OCI-M1 (cell line): ENCODE results near the gene ZNF138.
"Not testable (repeated sequence)": the region's sequence is repeated elsewhere in the genome, so short reads cannot be mapped to it uniquely, and the experiment has no call there.

ENCODE experiments used
- DNase-seq: peaks from one replicate; lab custom pipeline; 2025; lab: John Stamatoyannopoulos, UW

ZNF138 gene

DNA sequence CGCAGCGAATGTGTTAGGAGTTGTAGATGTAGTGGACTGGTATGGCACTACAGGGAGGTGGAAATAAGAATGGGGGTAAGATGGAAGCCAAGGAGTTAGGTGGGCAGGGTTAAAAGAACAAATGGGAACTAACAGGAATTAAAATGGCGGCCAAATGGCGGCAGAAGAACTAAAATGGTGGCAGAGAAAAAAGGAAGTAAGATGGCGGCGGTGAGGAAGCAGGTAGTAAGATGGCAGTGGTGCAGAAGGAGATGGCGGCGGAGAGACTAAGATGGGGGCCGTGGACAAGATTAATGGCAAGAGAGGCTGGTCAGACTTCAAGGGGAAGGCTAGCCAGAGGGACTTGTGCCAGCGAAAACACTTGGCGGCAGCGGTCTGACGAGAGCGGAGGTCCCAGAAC, 44.5 kb downstream of the ZNF138 start:
- no peak for DNase-seq

DNA sequence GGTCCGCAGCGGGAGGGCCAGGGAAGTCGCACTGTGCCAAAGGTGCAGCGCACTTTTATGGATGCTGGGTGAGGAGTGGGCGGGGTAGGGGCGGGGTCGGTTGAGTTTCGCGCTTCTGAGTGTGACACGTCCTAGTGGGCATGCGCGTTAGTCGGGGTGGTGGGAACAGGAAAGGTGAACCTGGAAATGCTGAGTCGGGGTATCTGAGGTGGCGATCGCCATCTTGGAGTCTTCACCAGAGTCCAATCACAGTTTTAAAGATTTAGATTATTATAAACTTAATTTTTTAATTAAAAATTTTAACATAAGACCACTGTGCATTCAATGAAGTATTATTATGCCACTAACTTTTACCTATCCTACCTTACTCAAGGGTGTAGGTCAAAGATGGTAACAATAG, 45.7 kb downstream of the ZNF138 start:
- DNase-seq, result no peak

DNA sequence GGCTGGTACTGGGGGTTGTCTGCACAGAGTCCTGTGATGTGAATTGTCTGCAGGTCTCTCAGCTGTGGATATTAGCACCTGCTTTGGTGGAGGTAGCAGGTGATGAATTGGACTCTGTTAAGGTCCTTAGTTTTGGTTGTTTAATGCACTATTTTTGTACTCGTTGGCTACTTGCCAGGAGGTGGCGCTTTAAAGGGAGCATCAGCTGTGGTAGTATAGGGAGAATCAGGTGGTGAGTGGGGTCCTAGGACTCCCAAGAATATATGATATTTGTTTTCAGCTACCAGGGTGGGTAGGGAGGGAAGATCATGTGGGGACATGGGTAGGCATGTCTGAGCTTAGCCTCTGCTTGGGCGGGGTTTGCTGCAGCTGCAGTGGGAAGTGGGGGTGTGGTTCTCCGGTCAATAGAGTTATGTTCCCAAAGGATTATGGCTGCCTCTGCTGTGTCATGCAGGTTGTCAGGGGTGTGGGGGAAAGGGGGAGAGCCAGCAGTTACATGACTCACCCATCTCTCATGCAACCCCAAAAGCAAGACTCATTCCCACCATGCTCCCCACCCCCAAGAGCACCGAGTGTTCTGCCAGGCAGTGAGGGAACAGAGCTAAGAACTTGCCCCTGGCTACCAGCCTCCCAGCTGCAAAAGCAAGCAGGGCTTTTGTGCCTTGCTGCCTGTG, 55.2 kb downstream of the ZNF138 start:
- peak; percentile 48 for DNase-seq

DNA sequence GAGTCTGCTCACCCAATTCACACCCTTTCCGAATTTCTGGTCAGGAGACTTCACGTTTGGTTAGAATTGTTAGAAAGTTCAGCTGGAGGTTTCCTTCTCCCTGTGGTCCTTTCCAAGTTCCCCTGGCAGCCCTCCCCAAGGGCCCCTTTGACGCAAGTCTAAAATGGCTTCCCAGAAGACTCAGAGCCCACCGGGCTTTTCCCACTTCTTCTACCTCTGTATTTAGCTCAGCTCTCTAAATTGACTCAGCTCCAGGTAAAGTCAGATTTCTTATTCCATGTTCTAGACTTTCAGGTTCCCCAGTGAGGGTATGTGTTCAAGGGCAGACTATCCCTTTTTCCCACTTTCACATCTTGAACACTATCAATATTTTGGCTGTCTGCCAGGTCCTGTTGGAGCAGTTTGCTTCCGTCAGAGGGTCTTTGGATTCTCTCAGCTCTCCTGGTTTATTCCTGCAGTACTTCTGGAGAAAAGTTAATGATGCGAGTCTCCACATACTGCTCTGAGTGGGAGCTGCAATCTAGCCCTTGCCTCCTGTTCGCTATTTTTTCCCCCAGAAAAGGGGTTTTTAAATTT, 55.8 kb downstream of the ZNF138 start:
- no peak for DNase-seq

DNA sequence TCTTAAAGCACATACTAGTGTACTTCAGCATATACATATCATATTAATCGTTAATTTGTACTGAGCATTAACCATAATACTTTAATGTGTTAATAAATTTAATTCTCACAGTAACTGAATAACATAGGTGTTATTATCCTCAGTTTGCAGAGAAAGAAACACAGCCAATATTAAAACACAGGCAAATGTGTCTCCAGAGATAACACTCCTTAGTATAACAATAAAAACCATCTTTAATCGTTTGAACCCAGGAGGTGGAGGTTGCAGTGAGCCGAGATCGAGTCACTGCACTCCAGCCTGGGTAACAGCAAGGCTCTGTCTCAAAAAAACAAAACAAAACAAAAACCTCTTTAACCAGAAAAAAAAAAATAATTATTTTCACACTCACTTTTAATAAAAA, 59.5 kb downstream of the ZNF138 start:
- no peak for DNase-seq

DNA sequence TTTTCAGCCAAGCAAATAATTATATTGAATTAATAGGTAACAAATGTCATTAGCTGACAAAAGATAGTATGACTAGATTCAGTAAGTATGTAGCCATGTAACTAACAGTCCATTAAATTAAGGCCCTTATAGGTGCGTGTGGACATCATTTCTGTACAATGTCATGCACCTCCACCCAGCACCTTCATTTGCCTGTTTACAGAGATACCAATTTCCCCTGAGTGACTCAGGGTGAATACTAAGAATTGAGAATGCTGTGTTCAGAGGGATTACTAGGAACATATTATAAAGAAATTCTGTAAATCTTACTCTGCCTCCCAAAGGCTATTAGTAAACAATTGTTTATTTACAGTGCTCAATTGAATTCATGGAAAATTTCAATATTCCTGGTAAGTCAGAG, 60.7 kb downstream of the ZNF138 start:
- DNase-seq, result no peak

DNA sequence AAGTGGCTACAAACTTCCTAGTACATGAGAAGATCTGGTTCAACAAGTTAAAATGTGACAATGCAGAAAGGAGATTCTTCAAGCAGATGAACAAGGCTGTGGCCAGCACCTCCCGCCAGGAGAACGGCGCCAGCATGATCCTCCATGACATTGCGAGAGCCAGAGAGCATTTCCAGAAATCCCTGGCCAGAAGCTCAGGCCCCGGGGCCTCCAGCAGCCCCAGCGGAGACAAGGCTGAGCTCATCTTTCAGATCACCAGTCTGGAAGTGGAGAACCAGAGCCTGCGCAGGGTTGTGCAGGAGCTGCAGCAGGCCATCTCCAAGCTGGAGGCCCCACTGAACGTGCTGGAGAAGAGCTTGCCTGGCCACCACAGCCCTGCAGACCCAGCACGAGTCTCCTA, 68.8 kb downstream of the ZNF138 start:
- no peak for DNase-seq

DNA sequence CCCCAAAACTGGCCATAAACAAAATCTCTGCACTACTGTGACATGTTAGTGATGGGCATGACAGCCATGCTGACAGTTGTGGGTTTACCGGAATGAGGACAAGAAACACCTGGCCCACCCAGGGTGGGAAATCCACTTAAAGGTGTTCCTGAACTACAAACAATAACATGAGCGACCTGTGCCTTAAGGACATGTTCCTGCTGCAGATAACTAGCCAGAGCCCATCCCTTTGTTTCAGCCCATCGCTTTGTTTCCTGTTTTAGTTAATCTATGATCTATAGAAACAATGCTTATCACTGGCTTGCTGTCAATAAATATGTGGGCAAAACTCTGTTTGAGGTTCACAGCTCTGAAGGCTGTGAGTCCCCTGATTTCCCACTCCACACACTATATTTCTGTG, 69.3 kb downstream of the ZNF138 start:
- not testable (repeated sequence) for DNase-seq

DNA sequence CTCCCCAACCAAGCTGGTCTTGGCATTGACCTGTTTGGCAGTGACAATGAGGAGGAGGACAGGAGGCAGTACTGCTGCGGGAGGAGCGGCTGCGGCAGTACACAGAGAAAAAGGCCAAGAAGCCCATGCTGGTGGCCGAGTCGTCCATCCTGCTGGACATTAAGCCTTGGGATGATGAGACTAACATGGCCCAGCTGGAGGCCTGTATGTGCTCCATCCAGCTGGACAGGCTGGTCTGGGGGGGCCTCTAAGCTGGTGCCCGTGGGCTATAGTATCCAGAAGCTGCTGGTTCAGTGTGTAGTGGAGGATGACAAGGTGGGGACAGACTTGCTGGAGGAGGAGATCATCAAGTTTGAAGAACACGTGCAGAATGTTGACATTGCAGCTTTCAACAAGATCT, 69.7 kb downstream of the ZNF138 start:
- DNase-seq, result no peak

DNA sequence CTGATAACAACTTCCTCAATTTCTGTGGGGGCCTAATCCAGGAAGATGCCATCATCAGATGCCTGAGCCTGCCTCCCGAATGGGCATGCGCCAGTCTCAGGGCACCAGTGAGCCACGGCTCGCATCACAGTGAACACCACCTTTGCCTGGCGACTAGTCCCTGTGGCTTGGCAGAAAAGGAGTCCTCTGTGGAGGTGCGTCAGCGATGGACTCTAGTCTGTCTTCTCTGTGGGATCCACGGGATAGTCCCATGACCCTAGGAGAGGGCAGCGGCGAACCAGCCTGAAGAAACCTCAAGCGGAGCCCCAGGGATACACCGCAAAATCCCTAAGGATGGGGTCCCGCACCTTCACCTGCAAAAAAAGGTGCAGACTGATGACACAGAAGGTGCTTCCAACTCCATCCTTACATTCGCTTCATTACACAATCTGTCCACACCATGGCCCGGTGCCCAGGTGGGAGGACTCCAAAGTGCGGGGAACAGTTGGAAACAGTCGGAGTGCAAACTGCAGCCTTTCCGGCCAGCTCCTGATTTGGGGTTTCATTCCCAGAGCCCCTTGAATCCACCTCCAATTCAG, 73.7 kb downstream of the ZNF138 start:
- DNase-seq, result no peak

DNA sequence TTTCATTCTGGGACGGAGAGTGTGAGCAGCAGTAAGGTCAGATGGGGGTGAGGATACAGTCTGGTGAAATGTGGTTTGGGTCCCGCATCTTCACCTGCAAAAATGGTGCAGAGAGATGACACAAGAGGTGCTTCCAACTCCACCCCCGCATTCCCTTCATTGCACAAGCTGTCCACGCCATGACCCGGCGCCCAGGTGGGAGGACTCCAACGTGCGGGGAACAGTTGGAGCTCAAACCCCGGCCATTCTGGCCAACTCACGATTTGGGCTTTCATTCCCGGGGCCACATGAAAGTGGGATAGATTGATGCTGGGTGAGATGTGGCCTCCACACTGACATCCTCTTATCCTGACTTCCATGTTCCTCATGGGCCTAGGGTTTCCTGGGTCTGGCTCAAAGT, 74.3 kb downstream of the ZNF138 start:
- DNase-seq, result no peak

DNA sequence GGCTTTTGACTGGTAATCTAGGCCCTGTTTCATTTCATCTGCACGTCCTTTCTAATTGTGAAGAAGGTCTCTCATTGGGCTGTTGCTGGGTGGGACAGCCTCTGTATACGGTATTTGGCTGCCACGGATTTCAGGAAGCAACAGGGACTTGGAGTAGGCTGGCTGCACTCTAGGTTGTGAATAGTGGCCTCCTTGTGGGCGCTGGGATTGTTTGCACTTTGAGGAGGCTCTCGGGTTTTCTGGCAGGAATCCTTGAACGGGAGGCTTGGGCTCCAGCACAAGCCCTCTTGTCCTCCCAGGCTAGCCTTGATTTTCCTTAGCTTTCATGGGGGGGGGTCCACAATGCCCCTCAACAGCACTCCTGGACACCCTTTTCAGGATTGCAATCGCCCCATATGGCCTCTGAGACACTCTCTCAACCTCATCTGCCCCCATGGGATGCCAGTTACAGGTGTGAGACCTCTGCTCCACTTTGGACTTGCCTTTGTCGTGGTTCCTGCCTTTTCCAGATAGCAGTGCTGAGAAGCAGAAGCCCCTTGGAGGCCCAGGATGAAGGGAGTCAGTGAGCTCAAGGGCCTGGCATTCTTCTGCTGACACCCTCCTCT, 75.0 kb downstream of the ZNF138 start:
- DNase-seq, result no peak

DNA sequence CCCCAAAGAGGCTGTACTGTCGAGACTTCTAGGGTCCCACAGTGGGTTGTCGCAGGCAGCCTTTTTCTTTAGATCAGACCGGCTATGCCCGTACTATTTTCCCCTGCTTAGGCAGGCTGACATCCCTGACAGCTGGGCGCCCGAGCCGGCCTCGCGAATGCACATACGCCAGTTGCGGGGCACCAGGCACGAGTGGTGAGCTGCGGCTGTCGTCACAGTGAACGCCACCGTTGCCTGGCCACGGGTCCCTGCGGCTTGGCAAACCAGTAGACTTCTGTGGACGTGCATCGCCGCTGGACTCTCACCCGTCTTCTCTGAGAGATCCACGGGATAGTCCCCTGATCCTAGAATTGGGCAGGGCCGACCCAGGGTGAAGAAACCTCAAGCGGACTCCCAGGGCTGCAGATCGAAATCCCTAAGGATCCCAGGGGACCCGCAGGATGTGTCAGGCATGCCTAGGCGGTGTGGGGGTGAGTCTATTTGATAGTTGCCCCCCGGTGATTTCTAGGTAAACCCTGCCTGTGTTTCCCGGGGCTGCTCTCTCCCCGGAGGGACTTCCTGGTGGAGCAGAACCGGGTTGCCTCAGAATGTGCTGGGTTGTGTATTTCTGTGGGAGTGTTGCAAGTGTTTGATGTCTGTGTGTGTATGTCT, 75.8 kb downstream of the ZNF138 start:
- DNase-seq, result no peak

DNA sequence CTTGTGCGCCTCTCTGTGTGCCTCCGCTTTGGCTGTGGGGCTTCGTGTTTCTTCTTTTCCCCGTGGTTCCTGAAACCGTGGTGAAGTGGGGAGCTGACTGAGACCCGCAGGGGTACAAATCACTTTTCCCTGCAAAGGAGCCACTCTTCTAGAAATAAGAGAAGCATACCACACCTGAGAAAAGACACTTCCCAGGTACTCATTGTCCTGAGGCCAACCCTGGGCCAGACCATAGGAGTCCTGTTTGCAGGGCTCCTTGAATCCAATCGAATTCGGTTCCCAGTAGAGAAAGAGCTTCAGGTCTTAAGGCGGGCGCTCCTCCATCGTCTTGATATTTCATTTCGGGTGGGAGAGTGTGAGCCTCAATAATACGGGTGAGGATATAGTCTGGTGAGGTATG, 76.4 kb downstream of the ZNF138 start:
- DNase-seq, result no peak

DNA sequence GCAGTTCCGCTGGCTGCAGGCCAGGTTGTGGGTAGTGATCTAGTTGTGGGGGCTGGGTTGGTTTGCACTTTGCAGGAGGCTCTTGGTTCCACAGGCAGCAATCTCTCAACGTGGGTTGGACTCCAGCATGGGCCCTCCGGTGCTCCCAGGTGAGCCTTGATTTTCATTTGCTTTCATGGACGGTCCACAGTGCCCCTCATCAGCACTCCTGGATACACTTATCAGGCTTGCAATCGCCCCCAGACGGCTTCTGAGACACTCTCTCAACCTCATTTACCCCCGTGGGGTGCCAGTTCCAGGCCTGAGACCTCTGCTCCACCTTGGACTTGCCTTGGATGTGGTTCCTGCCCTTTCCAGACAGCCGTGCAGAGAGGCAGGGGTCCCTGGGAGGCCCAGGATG, 77.5 kb downstream of the ZNF138 start:
- no peak for DNase-seq

DNA sequence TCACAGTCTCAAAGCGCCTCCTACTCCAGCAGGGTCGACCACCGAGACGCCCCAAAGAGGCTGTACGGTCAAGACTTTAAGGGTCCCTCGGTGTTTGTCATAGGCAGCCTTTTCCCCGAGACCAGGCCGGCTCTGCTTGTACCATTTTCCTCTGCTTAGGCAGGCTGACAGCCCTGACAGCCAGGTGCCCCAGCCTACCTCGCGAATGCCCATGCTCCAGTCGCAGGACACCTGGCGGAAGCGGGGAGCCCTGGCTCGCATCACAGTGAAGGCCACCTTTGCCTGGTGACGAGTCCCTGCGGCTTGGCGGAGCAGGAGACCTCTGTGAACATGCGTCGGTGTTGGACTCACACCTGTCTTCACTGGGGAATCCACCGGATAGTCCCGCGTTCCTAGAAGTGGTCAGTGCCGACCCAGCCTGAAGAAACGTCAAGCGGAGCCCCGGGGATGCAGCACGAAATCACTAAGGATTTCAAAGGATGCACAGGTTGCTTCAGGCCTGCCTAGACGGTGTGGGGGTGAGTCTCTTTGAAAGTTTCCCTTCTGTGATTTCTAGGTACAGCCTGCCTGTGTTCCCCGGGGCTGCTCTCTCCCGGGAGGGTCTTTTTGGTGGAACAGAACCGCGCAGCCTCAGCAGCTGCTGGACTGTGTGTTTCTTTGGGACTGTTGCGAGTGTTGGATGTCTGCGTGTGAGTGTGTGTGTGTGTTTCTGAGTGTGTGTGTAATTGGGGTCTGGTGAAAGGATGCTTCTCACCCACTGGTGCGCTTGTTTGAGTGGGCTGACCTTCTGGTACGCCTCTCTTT, 78.3 kb downstream of the ZNF138 start:
- no peak for DNase-seq

DNA sequence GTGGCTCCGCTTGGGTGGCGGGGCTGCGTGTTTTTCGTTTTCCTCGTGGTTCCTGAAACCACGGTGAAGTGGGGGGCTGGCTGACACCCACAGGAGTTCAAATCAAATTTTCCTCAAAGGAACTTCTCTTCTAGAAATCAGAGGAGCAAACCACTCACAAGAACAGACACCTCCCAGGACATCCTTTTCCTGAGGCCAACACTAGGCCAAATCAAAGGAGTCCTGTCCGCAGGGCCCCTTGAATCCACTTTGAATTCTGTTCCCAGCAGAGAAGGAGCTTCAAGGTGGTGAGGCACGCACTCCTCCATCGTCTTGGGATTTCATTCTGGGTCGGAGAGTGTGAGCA, 78.9 kb downstream of the ZNF138 start:
- no peak for DNase-seq

DNA sequence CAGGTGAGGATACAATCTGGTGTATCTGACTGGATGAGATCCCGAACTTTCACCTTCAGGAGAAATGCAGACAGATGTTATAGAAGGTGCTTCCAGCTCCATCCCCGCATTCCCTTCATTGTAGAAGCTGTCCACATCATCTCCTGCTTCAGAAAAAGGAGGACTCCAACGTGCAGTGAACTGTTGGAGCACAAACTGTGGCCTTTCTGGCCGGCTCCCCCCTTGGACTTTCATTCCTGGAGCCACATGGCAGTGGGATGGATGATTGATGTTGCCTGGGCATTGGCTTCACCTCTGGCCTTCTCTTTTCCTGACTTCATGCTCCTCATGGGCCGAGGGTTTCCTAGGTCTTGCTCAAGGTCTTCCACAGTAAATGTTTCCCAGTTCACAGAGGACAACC, 79.3 kb downstream of the ZNF138 start:
- DNase-seq, result no peak

DNA sequence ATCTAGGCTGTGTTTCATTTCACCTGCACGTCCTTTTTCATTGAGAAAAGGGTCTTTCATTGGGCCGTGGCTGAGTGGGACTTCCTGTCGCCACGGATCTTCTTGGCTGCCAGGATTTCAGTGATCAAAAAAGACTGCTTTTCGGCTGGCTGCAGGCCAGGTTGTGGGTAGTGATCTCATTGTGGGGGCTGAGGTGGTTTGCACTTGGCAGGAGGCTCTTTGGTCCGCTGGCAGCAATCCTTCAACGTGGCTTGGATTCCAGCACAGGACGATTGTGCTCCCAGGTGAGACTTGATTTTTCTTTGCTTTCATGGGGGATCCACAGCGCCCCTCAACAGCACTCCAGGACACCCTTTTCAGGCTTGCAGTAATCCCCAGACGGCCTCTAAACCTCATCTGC, 79.9 kb downstream of the ZNF138 start:
- peak; percentile 63 for DNase-seq

DNA sequence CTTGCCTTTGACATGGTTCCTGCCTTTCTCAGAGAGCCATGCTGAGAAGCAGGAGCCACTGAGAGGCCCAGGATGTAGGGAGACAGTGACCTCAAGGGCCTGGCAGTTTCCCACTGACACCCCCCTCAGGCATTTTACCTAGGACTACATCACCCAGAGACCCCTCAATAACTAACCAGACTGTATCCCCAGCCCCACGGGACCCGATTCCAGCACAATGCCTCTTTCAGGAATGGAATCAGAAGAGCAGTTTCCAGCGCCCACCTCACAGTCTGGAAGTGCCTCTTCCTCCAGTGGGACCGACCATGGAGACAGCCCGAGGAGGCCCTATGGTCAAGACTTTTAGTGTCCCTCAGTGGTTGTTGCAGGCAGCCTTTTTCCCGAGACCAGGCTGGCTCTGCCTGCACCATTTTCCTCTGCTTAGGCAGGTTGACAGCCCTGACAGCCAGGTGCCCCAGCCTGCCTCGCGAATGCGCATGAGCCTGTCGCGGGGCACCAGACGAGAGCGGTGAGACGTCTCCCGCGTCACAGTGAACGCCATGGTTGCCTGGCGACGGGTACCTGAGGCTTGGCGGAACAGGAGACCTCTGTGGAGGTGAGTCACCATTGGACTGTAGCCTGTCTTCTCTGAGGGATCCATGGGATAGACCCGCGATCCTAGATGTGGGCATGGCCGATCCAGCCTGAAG, 80.5 kb downstream of the ZNF138 start:
- no peak for DNase-seq

DNA sequence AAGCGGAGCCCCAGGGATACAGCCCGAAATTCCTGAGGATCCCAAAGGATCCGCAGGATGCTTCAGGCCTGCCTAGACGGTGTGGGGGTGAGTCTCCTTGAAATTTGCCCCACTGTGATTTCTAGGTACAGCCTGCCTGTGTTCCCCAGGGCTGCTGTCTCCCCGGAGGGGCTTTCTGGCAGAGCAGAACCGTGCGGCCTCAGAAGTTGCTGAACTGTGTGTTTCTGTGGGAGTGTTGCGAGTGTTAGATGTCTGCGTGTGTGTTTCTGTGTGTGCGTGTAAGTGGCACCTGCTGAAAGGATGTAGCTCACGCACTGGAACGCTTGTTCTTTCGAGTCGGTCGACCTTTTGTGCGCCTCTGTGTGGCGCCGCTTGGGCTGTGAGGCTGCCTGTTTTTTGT, 81.0 kb downstream of the ZNF138 start:
- DNase-seq, result no peak
